GM21723 (cell line): ENCODE data around the gene ZDHHC16.
"Not testable (repeated sequence)": the region's sequence is repeated elsewhere in the genome, so short reads cannot be mapped to it uniquely, and the experiment has no call there.

Experiments
- ATAC-seq: cut with Tn5 transposase; IDR thresholded peaks from one replicate; pipeline ENCODE4 v1.9.1; 2021; ENCODE audit warnings: mild to moderate bottlenecking, moderate library complexity; ENCODE audit not compliant: unreplicated experiment

Gene ZDHHC16

DNA sequence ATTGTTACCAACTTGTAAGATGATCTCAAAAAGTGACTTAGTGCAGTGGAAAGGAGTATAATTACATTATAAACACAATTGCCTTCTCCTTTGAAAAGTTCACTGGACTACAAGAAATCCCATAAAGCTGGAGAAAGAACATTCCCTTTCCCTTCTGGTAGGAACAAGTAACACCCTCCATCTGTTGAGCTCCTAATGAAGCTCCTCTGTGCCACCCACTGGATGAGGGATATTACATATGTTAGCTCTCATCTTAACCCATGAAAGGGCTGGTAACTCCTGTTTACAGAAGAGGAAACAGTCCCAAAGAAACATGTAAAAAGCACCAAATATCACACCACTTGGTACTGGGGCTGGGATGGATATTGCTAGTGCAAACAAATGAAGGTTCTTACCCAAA is 11.9 kb upstream of the ZDHHC16 start:
- ATAC-seq, result no peak

GRCh38 chr10:97434557-97434956 is 11.4 kb upstream of the ZDHHC16 start:
- no peak for ATAC-seq

DNA sequence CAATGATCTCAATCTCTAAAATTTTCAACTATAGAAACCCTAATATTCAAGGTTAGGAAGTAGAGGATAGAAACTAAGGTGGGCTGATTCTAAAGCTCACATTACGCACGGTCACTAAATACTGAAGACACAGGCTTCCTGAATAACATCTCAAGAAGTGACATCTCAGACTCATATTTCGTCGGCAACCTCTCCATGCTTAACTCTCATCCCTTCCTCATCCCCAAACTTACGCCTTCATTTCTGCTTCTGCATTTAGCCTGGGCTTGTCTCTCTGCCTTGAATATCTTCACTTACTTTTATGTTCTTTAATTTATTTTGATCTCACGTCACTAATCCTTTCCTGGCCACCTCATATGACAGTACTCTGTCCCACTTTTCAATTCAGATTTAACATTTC is 10.8 kb upstream of the ZDHHC16 start:
- no peak for ATAC-seq

DNA sequence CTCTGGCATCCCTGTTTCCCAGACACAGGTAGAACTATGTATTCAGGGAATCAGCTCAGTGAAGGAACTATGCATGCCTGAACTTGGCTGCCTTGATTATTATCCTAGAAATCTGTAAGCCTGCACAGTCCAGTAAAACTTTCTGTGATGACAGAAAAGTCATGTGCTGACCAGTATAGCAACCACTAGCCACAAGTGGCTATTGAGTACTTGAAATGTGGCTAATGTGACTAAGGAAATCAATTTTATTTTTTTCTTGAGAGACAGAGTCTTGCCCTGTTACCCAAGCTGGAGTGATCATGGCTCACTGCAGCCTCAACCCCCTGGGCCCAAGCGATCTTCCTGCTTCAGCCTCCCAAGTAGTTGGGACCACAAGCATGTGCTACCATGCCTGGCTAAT is 3.7 kb upstream of the ZDHHC16 start:
- ATAC-seq, result no peak

GRCh38 chr10:97444212-97444611 is 1.8 kb upstream of the ZDHHC16 start:
- no peak for ATAC-seq

DNA sequence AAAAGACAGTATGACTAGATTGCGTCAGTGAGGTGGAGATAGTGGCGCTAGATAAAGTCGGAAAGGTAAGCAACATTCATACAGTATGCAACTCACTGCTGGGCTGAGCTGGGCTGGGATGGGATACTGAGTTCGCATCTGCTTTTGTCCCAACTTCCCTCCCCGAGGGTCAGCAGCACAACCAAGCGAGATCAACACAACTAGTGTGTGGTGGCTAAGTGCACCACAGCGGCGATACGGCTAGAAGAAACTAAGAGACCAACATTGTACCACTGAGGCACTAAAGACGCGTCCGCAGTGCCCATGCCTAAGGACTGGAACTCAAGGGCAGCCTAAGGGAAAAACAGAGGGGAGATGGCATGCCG is 636 bp upstream of the ZDHHC16 start:
- ATAC-seq, result no peak

GRCh38 chr10:97450828-97451227 is 4.9 kb downstream of the ZDHHC16 start:
- ATAC-seq, result no peak

DNA sequence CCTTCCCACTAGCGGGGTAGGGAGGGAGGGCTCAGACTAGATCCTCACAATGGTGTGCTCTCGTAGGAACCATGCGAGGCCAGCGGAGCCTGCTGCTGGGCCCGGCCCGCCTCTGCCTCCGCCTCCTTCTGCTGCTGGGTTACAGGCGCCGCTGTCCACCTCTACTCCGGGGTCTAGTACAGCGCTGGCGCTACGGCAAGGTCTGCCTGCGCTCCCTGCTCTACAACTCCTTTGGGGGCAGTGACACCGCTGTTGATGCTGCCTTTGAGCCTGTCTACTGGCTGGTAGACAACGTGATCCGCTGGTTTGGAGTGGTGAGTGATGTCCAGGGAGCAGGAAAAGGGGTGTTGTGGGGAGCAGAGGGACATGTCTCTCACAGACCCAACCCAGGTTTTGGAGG is 5.6 kb downstream of the ZDHHC16 start:
- ATAC-seq, result no peak

DNA sequence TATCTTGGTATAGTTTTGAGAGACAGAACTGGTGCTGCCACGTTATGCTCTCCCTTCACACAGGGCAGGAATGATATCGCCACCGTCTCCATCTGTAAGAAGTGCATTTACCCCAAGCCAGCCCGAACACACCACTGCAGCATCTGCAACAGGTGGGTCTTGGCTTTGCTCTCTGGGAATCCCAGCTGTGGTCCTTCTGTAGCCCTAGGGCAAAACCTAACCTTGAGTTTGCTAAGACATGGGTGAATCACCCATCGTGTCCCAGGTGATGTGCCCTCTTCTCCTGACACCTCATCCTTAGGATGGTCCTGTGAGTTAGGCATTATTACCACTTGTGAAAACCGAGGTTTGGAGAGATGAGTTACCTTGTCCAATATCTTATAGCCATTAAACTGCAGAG is 6.4 kb downstream of the ZDHHC16 start:
- no peak for ATAC-seq

DNA sequence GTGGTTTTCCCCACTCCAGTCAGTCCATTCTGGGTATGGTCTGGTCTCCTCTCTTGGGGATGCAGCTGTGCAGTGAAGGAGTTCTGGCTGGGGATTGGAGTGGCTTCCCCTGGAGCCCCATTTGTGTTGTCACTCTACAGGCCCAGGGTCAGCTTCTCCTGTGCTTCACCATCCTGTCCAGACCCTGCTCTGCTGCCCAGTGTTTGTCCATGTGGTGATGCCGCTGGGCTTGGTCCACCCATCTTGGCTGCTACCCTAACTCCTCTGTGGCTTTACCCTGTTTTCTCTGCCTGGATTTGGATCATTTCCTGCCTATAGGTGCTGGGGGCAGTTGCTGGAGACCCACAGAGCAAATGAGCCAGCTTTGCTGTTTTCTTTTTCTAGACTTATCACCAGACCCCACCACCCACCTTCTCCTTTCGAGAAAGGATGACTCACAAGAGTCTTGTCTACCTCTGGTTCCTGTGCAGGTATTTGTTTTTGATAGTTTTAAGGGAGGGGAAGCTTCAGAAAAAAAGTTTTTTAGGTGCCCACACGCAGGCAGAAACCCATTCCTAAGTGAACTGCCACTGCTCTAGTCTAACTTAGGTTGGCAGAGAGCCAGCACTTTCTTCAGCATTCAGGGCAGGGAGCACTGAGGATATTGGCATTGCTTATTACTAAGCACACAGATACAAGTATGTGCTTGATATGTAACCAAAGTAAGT is 8.5 kb downstream of the ZDHHC16 start:
- ATAC-seq, result no peak

GRCh38 chr10:97456034-97456685 is 10.2 kb downstream of the ZDHHC16 start:
- ATAC-seq, result no peak

DNA sequence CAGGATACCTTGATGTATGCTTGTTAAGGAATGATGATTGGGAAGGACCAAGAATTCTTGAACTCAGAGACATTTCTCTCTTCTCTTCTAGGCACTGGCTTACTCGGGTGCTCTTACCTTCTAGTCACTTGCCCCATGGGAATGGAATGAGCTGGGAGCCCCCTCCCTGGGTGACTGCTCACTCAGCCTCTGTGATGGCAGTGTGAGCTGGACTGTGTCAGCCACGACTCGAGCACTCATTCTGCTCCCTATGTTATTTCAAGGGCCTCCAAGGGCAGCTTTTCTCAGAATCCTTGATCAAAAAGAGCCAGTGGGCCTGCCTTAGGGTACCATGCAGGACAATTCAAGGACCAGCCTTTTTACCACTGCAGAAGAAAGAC is 10.7 kb downstream of the ZDHHC16 start:
- ATAC-seq, result no peak

- no peak for ATAC-seq
Measured at GRCh38 chr10:97459111-97459510, 13.1 kb downstream of the ZDHHC16 start.

DNA sequence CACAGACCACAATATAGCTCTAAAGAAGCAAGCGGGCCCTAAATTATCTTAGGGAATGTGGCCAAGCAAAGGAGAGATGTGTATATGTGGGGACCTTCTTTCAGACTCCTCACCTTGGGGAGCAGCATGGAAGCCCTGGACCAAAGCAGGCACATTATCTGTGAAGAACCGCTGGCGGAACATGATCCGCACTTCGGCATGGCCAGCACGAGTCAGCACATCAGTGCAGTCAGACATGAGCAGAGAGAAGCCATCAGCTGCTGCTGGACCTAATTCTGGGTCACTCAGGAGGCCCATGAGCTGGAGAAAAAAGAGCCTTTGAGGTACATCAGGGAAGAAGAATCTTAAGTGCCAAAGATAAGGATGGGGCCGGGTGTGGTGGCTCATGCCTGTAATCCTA is 14.0 kb downstream of the ZDHHC16 start:
- ATAC-seq, result no peak

GRCh38 chr10:97462309-97462708 is 16.3 kb downstream of the ZDHHC16 start:
- ATAC-seq, result no peak

DNA sequence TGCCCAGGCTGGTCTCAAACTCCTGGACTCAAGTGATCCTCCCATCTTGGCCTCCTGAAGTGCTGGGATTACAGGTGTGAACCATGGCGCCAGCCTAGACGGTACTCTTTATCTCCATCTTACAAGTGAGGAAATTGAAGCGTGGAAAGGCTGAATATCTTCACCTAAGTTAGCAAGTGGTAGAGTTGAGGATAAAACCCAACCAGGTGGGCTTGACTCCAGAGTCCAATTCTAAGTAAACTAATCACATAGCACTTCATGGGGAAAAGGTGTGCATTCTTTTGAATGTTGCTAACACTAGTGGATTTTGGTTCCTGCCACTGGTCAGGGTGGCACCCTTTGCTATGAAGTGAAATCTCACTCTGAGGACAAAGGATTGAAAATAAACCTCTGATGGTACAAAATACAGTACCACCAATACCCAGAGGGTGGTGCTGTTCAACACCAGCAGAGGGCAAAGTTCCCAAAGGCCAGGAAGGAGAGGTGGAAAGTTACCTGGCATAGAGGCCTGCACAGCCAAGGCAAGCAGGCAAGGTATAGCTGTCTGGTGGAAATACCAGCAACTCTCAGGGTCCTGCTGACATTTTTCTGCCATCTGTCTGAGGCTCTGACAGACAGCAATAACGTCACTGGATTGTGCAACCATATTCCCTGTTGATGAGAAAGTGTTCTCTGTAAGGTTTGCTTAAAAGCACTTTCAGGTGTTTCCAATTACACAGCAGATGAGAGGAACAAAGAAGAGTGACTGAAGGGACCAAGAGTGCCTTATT is 17.6 kb downstream of the ZDHHC16 start:
- no peak for ATAC-seq

GRCh38 chr10:97464226-97464625 is 18.3 kb downstream of the ZDHHC16 start:
- ATAC-seq, result no peak

DNA sequence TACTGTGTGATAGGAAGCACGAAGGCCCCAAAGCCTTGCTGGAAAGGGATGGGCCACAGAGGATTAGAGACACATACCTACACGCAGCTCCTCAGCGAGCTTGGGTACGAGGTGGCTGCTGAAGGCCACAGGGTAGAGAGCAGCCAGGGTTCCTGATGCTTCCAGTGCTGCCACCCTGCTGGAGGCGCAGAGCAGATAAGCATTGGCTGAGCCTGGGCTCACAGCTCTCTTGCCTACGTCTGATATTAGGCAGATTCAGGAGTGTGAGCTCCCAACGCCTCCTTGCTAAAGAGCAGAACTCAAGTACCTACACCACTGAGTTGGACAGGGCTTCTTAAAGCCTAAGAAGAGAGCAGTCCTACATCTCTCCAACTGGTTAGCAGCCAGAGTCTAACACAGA is 20.0 kb downstream of the ZDHHC16 start:
- ATAC-seq, result no peak

- no peak for ATAC-seq
Measured at GRCh38 chr10:97466755-97467154, 20.8 kb downstream of the ZDHHC16 start.

DNA sequence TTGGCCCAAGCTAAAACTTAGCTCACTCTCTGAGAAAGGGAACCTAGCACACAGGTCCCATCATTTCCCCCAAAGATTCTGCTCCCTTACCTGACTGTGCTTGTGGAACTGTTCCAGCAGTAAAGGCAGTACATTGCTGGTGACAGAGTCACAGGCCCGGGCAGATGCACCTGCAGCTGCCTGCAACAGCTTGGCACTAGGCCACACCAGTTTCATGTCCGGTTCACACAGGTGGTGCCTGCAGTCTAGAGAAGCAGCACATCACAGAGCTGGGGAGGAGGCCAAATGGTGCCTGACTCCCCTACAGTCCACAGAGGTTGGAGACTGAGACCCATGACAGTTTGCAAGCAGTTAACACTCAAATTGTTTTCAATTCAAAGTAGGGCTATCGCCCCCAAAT is 22.2 kb downstream of the ZDHHC16 start:
- ATAC-seq, result no peak

GRCh38 chr10:97468781-97469180 is 22.8 kb downstream of the ZDHHC16 start:
- ATAC-seq, result not testable (repeated sequence)

- no peak for ATAC-seq
Measured at GRCh38 chr10:97474918-97475317, 28.9 kb downstream of the ZDHHC16 start.
